K562 (cell line): ENCODE measurements around the gene BRME1. TPM values are rescaled to one million over a fixed set of nuclear protein-coding genes. Genes with fewer than 3 reads are reported as not detected.

ENCODE experiments used
- CAMTA2 ChIP-seq: fragments of 250-450 bp; sonication (Bioruptor Pico); conservative IDR thresholded peaks from 2 replicates; pipeline ENCODE4 v1.5.1; 2022
- EP300 ChIP-seq: IDR thresholded peaks from 2 replicates; pipeline ENCODE4 v1.6.1; 2012; ENCODE audit warnings: low read length, improper control_type of control experiment
- FOS ChIP-seq: IDR thresholded peaks from 3 replicates; pipeline ENCODE4 v1.6.1; 2011; ENCODE audit not compliant: insufficient read length; ENCODE audit errors: extremely low read depth
- FOXK1 ChIP-seq: sonication (generic); formaldehyde crosslinking; IDR thresholded peaks from 2 replicates; pipeline ENCODE4 v1.8.0; 2022; ENCODE audit warnings: missing genetic modification reagents, mild to moderate bottlenecking, borderline replicate concordance
- HMBOX1 ChIP-seq: sonication (generic); IDR thresholded peaks from 2 replicates; pipeline ENCODE4 v1.6.1; 2016
- PHF20 ChIP-seq: fragments of 450-650 bp; IDR thresholded peaks from 2 replicates; pipeline ENCODE4 v1.6.1; 2018; ENCODE audit not compliant: partially characterized antibody
- POLR2G ChIP-seq: fragments of 200-400 bp; formaldehyde crosslinking; IDR thresholded peaks from 2 replicates; pipeline ENCODE4 v1.6.1; 2017; ENCODE audit warnings: low read depth, mild to moderate bottlenecking, antibody characterized with exemption, low read length, moderate library complexity
- REST ChIP-seq, 2 experiments: fragments of 450-650 bp; formaldehyde crosslinking in 1 of 2; IDR thresholded peaks; 2 replicates each; pipeline versions ENCODE4 v1.4.0 to v1.6.1; 2014 to 2020; ENCODE audit warnings: mild to moderate bottlenecking in 2 of 2, borderline replicate concordance in 1 of 2, low read depth in 1 of 2
- SNRNP70 ChIP-seq: fragments of 200-400 bp; formaldehyde crosslinking; optimal IDR thresholded peaks from 2 replicates; pipeline ENCODE3; 2017; ENCODE audit warnings: low read depth, low read length
- TFAM ChIP-seq: fragments of 250-450 bp; sonication (Bioruptor Pico); conservative IDR thresholded peaks from 2 replicates; pipeline ENCODE4 v1.5.0; 2021; ENCODE audit warnings: mild to moderate bottlenecking, moderate library complexity
- THRA ChIP-seq: fragments of 450-650 bp; IDR thresholded peaks from 2 replicates; pipeline ENCODE4 v1.6.1; 2017; ENCODE audit warnings: mild to moderate bottlenecking, moderate library complexity
- ZNF23 ChIP-seq: fragments of 250-450 bp; sonication (Bioruptor Pico); IDR thresholded peaks from 2 replicates; pipeline ENCODE4 v1.4.0; 2020; ENCODE audit warnings: mild to moderate bottlenecking
- ZNF717 ChIP-seq: fragments of 250-450 bp; sonication (Bioruptor Pico); IDR thresholded peaks from 2 replicates; pipeline ENCODE4 v1.5.0; 2021
- polyA plus RNA-seq, 8 experiments: library from polyadenylated mRNA; depleted of rRNA in 4 of 8; stranded (reverse) in 5 of 8; unstranded in 3 of 8; fragments of >200 nt; fragmentation: Nextera tagmentation in 2 of 8; fragmentation: Illumina TruSeq in 1 of 8; extraction: Ambion mirVana in 2 of 8; extraction: Trizol in 1 of 8; gene quantifications; 2 replicates each; pipeline versions ENCODE4 v1.2.1 to v1.2.3, GENCODE V29; 2011 to 2014; ENCODE audit warnings: inconsistent platforms in 1 of 8, missing spikeins in 1 of 8
- total RNA-seq, 7 experiments: library from RNA; depleted of rRNA in 6 of 7; stranded (reverse); fragments of >200 nt in 6 of 7; fragmentation: Illumina TruSeq in 2 of 7; extraction: Trizol in 2 of 7; gene quantifications; 2 replicates each; pipeline versions ENCODE4 v1.2.1 to v1.2.3, GENCODE V29; 2011 to 2021; ENCODE audit warnings: low replicate concordance in 1 of 7

BRME1 gene
- total and polyA plus RNA-seq, 9 of the 15 experiments (the other 6 are each of a cell fraction or from before 2014, with no cell fraction given), result 0.75 to 6.1 (median 3.6) TPM

GRCh38 chr19:13880059-13881043, 25.6 kb downstream of the BRME1 start (continued):
- TF ChIP-seq REST (IDR thresholded peaks at IDR 0.05; ENCODE audit: borderline replicate concordance), result peak; percentile 97
- 0 out of 2 replicates have a peak, but pooled peaks have one; percentile 30 for TF ChIP-seq REST (CRISPR knock-in tag; IDR thresholded peaks at IDR 0.05; ENCODE audit: low read depth)
- no peak for TF ChIP-seq ZNF717 (CRISPR knock-in tag)
- no peak for TF ChIP-seq CAMTA2 (CRISPR knock-in tag)
- TF ChIP-seq PHF20, result peak; percentile 44
- no peak for TF ChIP-seq THRA
- TF ChIP-seq TFAM (CRISPR knock-in tag), result no peak
- no peak; the same call in 1 of the 2 replicates for TF ChIP-seq HMBOX1
- TF ChIP-seq ZNF23, result no peak
- peak; percentile 70 for TF ChIP-seq EP300
- TF ChIP-seq FOXK1 (CRISPR knock-in tag), result peak; percentile 41; the same call in 1 of the 2 replicates
- peak; percentile 59 for TF ChIP-seq FOS
- TF ChIP-seq POLR2G, result peak; percentile 75
- TF ChIP-seq SNRNP70, result no peak
